ENCODE results near the gene CTNNA1.

CTNNA1 gene

DNA sequence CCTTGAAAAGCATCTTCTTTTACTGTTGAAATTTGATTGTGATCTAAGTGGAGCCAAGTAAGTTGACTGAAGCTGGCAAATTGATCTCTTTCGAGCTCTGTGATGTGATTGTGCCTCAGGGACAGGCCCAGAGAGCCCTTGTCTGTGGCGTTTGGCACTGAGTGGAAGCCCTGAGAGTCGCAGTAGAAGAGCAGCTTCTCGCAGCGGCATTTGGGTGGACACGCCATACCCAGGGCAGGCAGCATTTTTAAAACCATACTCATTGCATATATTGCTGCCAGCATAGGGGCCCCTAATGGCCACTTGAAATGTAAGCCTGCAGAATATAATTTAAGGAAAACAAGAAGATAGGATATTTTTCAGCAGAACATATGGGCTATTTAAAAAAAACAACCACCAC lies 121.0 kb downstream of the CTNNA1 start:
- H3K36me3 ChIP-seq (replicated peaks): no peaks in the 10 kb centered on the region
- TF ChIP-seq, protein P1, sequence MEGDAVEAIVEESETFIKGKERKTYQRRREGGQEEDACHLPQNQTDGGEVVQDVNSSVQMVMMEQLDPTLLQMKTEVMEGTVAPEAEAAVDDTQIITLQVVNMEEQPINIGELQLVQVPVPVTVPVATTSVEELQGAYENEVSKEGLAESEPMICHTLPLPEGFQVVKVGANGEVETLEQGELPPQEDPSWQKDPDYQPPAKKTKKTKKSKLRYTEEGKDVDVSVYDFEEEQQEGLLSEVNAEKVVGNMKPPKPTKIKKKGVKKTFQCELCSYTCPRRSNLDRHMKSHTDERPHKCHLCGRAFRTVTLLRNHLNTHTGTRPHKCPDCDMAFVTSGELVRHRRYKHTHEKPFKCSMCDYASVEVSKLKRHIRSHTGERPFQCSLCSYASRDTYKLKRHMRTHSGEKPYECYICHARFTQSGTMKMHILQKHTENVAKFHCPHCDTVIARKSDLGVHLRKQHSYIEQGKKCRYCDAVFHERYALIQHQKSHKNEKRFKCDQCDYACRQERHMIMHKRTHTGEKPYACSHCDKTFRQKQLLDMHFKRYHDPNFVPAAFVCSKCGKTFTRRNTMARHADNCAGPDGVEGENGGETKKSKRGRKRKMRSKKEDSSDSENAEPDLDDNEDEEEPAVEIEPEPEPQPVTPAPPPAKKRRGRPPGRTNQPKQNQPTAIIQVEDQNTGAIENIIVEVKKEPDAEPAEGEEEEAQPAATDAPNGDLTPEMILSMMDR (IDR thresholded peaks at IDR 0.05; ENCODE audit: low read depth, low read length, missing control alignments): peak; percentile 6
- DNase-seq: no peak
- in situ Hi-C loops (cut with HindIII; ENCODE audit: low pct_ligation_motif_present, low sequenced_read_pairs): no loop called here
- no peak overlapping the region for H3K27ac ChIP-seq
- peak overlapping the region; percentile 20 for H3K4me3 ChIP-seq (ENCODE audit: low read depth, low read length)
- H3K27me3 ChIP-seq (replicated peaks): no peaks in the 10 kb centered on the region

DNA sequence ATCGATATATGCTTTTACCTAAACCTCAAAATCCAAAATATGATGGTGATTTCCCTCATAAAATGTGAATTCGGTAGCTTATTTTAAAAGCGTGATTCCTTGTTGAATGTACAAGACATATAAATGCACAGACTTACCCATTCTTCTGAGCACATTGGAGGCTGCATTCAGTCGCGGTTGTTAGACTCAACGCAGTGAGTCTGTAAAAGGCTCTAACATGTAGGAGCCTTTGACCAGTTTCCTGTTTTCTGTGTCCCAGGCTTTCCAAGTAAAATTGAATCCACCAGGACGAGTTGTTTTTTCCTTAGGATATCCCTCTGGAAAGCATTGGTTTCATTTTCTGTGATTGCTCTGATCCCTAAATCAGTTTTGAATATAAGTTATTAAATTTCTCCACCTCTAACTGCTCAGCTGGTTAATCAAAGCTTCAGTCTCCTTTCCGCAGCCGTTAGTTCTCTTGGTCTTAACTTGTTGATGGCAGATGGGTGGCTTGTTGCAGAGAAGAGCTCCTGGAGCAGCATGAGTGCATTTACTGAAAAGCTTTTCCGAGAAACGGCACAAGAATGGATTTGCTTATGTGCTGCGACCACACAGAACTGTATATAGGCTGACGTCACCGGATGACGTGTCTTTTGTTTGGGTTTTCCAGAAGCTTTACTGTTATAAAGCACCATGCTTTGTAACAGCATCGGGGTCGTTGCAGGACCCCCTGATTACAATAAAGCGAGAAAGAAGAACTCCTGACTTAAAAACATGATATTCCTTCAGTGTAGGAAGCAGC lies 121.7 kb downstream of the CTNNA1 start, which contains the start of gene LRRTM2:
Gene LRRTM2, minus strand, starts transcription at position 565 of the 781 bp plus-strand sequence. Its CDS starts 424 bp downstream, at position 141.
- TF ChIP-seq, protein P1 (IDR thresholded peaks at IDR 0.05; ENCODE audit: low read depth, low read length, missing control alignments): no peak
- no peak within 1 kb of the TSS for H3K27ac ChIP-seq
- in situ Hi-C loops (cut with HindIII; ENCODE audit: low pct_ligation_motif_present, low sequenced_read_pairs): no loop called here
- H3K36me3 ChIP-seq (replicated peaks): no peaks in the 10 kb centered on the region
- no peaks in the 10 kb centered on the region for H3K27me3 ChIP-seq (replicated peaks)
- peak; percentile 45 for DNase-seq
- H3K4me3 ChIP-seq (ENCODE audit: low read depth, low read length): peak within 1 kb of the TSS; percentile 20

DNA sequence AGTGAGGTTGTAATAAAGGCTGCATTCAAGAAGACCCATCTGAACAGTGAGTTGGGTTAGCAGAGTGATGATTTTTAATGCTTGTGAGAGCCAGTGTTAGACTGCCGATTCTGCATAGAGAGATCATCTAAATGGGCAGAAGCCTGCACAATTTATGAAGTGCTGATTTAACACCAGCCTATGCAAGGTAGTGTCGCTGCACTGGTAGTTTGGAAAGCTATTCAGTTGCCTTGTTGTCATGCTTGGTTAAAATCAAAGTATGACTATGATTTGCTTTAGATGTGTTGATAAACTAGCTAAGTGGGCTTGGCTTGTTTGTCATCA lies 122.3 kb downstream of the CTNNA1 start:
- Histone ChIP-seq H3K4me3 (ENCODE audit: low read depth, low read length) (no peak overlapping the region), H3K36me3 (replicated peaks) (no peaks in the 10 kb centered on the region), H3K27me3 (replicated peaks) (no peaks in the 10 kb centered on the region), H3K27ac (no peak overlapping the region)
- no peak for DNase-seq
- in situ Hi-C loops (cut with HindIII; ENCODE audit: low pct_ligation_motif_present, low sequenced_read_pairs): no loop called here
- TF ChIP-seq, protein P1 (IDR thresholded peaks at IDR 0.05; ENCODE audit: low read depth, low read length, missing control alignments): no peak

DNA sequence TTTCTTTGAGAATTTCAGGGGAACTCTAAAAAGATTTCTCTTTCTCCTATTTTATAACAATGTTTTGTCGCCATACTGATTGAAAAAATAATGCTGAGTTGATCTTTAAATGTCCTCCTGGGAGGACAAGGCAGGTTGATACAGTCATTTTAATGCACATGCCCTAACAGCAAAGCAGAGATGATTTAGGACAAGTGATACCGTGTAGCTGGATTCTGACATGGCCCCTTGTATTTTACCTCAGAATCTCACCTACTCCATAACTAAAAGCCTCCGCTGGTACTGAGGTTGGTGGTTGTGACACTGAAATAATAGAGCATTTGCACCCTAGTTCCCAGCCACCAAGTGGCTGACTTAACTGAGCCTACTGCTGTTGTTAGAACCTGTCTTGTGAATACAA lies 122.7 kb downstream of the CTNNA1 start:
- DNase-seq: no peak
- Histone ChIP-seq H3K36me3 (replicated peaks) (no peaks in the 10 kb centered on the region), H3K27ac (no peak overlapping the region), H3K27me3 (replicated peaks) (no peaks in the 10 kb centered on the region), H3K4me3 (ENCODE audit: low read depth, low read length) (no peak overlapping the region)
- TF ChIP-seq, protein P1 (IDR thresholded peaks at IDR 0.05; ENCODE audit: low read depth, low read length, missing control alignments): no peak
- in situ Hi-C loops (cut with HindIII; ENCODE audit: low pct_ligation_motif_present, low sequenced_read_pairs): no loop called here

DNA sequence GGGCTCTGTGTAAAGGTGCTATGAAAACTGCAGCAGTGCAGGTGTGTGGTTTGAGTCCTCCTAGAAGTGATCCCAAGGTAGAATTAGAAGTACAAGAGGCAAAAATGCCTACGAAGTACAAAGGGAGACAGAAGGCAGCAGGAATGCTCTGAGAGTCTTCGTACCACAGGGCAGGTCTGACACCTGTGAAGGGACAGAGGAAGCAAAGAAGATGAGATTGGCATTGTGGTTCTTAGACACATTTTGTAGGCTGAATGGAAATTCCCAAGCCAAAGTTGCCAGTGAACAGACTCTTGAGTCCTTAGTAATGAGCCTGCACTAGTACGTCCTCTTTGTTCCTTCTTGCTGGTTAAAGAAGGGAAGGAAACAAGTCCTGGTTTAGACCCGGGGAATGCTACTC lies 123.6 kb downstream of the CTNNA1 start:
- in situ Hi-C loops (cut with HindIII; ENCODE audit: low pct_ligation_motif_present, low sequenced_read_pairs): no loop called here
- TF ChIP-seq, protein P1 (IDR thresholded peaks at IDR 0.05; ENCODE audit: low read depth, low read length, missing control alignments): no peak
- no peak for DNase-seq
- Histone ChIP-seq H3K4me3 (ENCODE audit: low read depth, low read length) (no peak overlapping the region), H3K36me3 (replicated peaks) (no peaks in the 10 kb centered on the region), H3K27me3 (replicated peaks) (no peaks in the 10 kb centered on the region), H3K27ac (no peak overlapping the region)

Data from brain microvascular endothelial cell (primary cell).